Measurements from ENCODE around the gene MLLT6. TPM values are rescaled to one million over a fixed set of nuclear protein-coding genes. Genes with fewer than 3 reads are reported as not detected.

Gene MLLT6
- total and polyA plus RNA-seq, 2 of the 4 experiments (the other 2 are of a cell fraction) = 7.2 to 21.2 TPM

- no peak overlapping the region for H3K56ac ChIP-seq (ENCODE audit: extremely low read depth, insufficient read depth, low read length)
- peak overlapping the region; percentile 4 for H2BK5ac ChIP-seq (ENCODE audit: low read depth, low read length, poor library complexity, severe bottlenecking)
- BruUV-seq (replicated peaks) = no TSS peak
- H3K27ac ChIP-seq (ENCODE audit: insufficient read depth, low read length) = no peak overlapping the region
- peak overlapping the region; percentile 82; the same call in 1 of the 2 replicates for H3K4me3 ChIP-seq (ENCODE audit: insufficient read depth, low read depth, low read length)
- H2AK9ac ChIP-seq (replicated peaks; ENCODE audit: low read depth, low read length, poor library complexity) = peak overlapping the region; percentile 90
- CTCF ChIA-PET = interaction anchor here (0.6 kb wide), 1 partner anchor 54 kb away, joined by 3 read pairs; no protein-coding TSS in a partner anchor
- POLR2A ChIA-PET (ENCODE audit: unreplicated experiment) = no interaction called here
- no peak overlapping the region for H2AK5ac ChIP-seq (ENCODE audit: low read depth, low read length)
- H4K5ac ChIP-seq (ENCODE audit: low read depth, low read length) = no peak overlapping the region; the same call in 1 of the 2 replicates
- H3K27me3 ChIP-seq (ENCODE audit: control insufficient read depth, insufficient read depth, low read length) = no peaks in the 10 kb centered on the region
- H3K23ac ChIP-seq (ENCODE audit: low read depth, low read length) = peak overlapping the region; percentile 49; the same call in 1 of the 2 replicates
- in situ Hi-C loops (cut with MboI; ENCODE audit: low sequenced_read_pairs) (no loop called here), intact Hi-C loops (cut with micrococcal nuclease) (loop anchor here (5.0 kb wide), 1 partner anchor 121 kb away; the partner anchor contains the start of gene LASP1), dilution Hi-C loops (cut with HindIII; ENCODE audit: low sequenced_read_pairs, unreplicated experiment) (no loop called here)
- H3K4ac ChIP-seq (ENCODE audit: low read depth, low read length) = peak overlapping the region; percentile 12; the same call in 1 of the 2 replicates
- no peaks in the 10 kb centered on the region for H3K9me3 ChIP-seq (ENCODE audit: control insufficient read depth, insufficient read depth, low read length)
- no peak overlapping the region for H2BK20ac ChIP-seq (ENCODE audit: low read depth, low read length)
- H4K8ac ChIP-seq (ENCODE audit: low read depth in 2 of 2, low read length in 2 of 2) = peak overlapping the region in 1 of 2 experiments; percentile 51; a peak in 1 of 4 replicates
- no peak overlapping the region for H3K18ac ChIP-seq (ENCODE audit: low read depth, low read length)
- peaks cover 5% of the 10 kb centered on the region for H3K4me1 ChIP-seq (ENCODE audit: control insufficient read depth, insufficient read depth, low read length)
- no peak overlapping the region for H2BK120ac ChIP-seq (ENCODE audit: low read depth, low read length)
- H3K9me1 ChIP-seq (ENCODE audit: insufficient read depth, low read length) = peaks cover 3% of the 10 kb centered on the region
- no peak for ATAC-seq (ENCODE audit: low read depth)
- H4K91ac ChIP-seq (ENCODE audit: insufficient read depth, low read depth, low read length) = no peak overlapping the region
- 0 out of 2 replicates have a peak overlapping the region, but pooled peaks have one; percentile 20 for H3K14ac ChIP-seq (replicated peaks; ENCODE audit: low read depth, low read length)
- peaks cover 17% of the 10 kb centered on the region for H4K20me1 ChIP-seq (ENCODE audit: insufficient read depth, low read length)
- H2BK15ac ChIP-seq (ENCODE audit: low read depth, low read length) = no peak overlapping the region
- H3K79me1 ChIP-seq (ENCODE audit: low read depth in 1 of 2, low read length in 2 of 2) = peaks cover 8 to 46% of the 10 kb centered on the region in 2 experiments; a peak in 3 of 4 replicates
- TF ChIP-seq USF2 (IDR thresholded peaks at IDR 0.05; ENCODE audit: low read depth, low read length) = no peak
- no peak for TF ChIP-seq CHD1 (IDR thresholded peaks at IDR 0.05; ENCODE audit: low read depth, low read length)
- TF ChIP-seq RCOR1 (IDR thresholded peaks at IDR 0.05; ENCODE audit: insufficient replicate concordance, low read length) = no peak
- TF ChIP-seq MAZ (IDR thresholded peaks at IDR 0.05; ENCODE audit: borderline replicate concordance, low read depth, low read length) = no peak
- 0% methylated on average over 2 of the region's 10 CpGs; no CpG with 5 or more reads in 1 of the 2 experiments for WGBS, 2 experiments (ENCODE audit: extremely low coverage in 2 of 2, insufficient read length in 1 of 2)
- DNase-seq = peak; percentile 21
- H3K36me3 ChIP-seq (ENCODE audit: control insufficient read depth, insufficient read depth, low read length) = peaks cover 9% of the 10 kb centered on the region
- H2AFZ ChIP-seq (replicated peaks; ENCODE audit: low read length, poor library complexity) = no peak overlapping the region
- peak overlapping the region; percentile 69 for H3K4me2 ChIP-seq (ENCODE audit: low read depth, low read length)
- H3K9ac ChIP-seq (ENCODE audit: low read depth, low read length) = no peak overlapping the region; the same call in 1 of the 2 replicates
Observed at GRCh38 chr17:38751144-38751807, 46.2 kb downstream of the MLLT6 start.
